CD14-positive monocyte (primary cell): ENCODE measurements around the gene LILRB4. TPM values are rescaled to one million over a fixed set of nuclear protein-coding genes. Genes with fewer than 3 reads are reported as not detected.
A peak's percentile ranks its signal among the peaks of the same experiment; 100 is the strongest.
"Not testable (repeated sequence)": the region's sequence is repeated elsewhere in the genome, so short reads cannot be mapped to it uniquely, and the experiment has no call there.

ENCODE experiments used
- DNase-seq, 3 donors: peaks; one replicate each; pipeline ENCODE4 v3.0.0-alpha.2; 2011 to 2022
- H2AFZ ChIP-seq: 2 replicates; pipeline ENCODE4 v1.6.0; 2012; ENCODE audit warnings: mild to moderate bottlenecking, low read depth, low read length, inconsistent platforms; ENCODE audit not compliant: insufficient read depth, poor library complexity, severe bottlenecking
- H3K27ac ChIP-seq, 2 donors: 1 replicate in 1 of 2; 2 replicates in 1 of 2; pipeline ENCODE4 v1.5.1; 2012 to 2013; ENCODE audit warnings: low read length in 2 of 2, control low read depth in 1 of 2, inconsistent platforms in 1 of 2, low read depth in 1 of 2, mild to moderate bottlenecking in 1 of 2
- H3K27me3 ChIP-seq, 2 donors: one replicate each; pipeline versions ENCODE4 v1.6.0 to v1.6.1; 2011 to 2013; ENCODE audit warnings: low read length in 2 of 2; ENCODE audit not compliant: control insufficient read depth in 2 of 2, insufficient read depth in 2 of 2
- H3K36me3 ChIP-seq, 2 donors: replicated peaks in 1 of 2; 1 replicate in 1 of 2; 2 replicates in 1 of 2; pipeline versions ENCODE4 v1.5.1 to v1.6.1; 2012 to 2013; ENCODE audit warnings: low read length in 2 of 2, control low read depth in 1 of 2, inconsistent platforms in 1 of 2, mild to moderate bottlenecking in 1 of 2; ENCODE audit not compliant: insufficient read depth in 2 of 2, control insufficient read depth in 1 of 2
- H3K4me1 ChIP-seq, 2 donors: 1 replicate in 1 of 2; 2 replicates in 1 of 2; pipeline versions ENCODE4 v1.5.1 to v1.6.1; 2012 to 2013; ENCODE audit warnings: low read length in 2 of 2, control low read depth in 1 of 2, inconsistent platforms in 1 of 2, mild to moderate bottlenecking in 1 of 2, moderate library complexity in 1 of 2; ENCODE audit not compliant: insufficient read depth in 2 of 2, control insufficient read depth in 1 of 2
- H3K4me2 ChIP-seq: replicated peaks from 2 replicates; pipeline ENCODE3; 2012; ENCODE audit warnings: low read length, moderate library complexity, mild to moderate bottlenecking; ENCODE audit not compliant: poor library complexity, severe bottlenecking; ENCODE audit errors: extremely low read depth
- H3K4me3 ChIP-seq, 3 experiments: fragments of 200-600 bp in 1 of 3; sonication (generic) in 1 of 3; replicated peaks in 1 of 3; 1 replicate in 2 of 3; 2 replicates in 1 of 3; pipeline ENCODE4 v1.5.1; 2011 to 2013; ENCODE audit warnings: low read length in 3 of 3, mild to moderate bottlenecking in 3 of 3, control low read depth in 2 of 3, low read depth in 2 of 3, inconsistent platforms in 1 of 3, moderate library complexity in 1 of 3
- H3K79me2 ChIP-seq: 2 replicates; pipeline ENCODE4 v1.6.0; 2012; ENCODE audit warnings: mild to moderate bottlenecking, control low read depth, inconsistent platforms, low read length, moderate library complexity; ENCODE audit not compliant: insufficient read depth
- H3K9ac ChIP-seq: 2 replicates; pipeline ENCODE4 v1.6.0; 2017; ENCODE audit warnings: low read length, mild to moderate bottlenecking; ENCODE audit not compliant: insufficient read depth, poor library complexity, severe bottlenecking
- H3K9me3 ChIP-seq, 2 donors: replicated peaks in 1 of 2; 1 replicate in 1 of 2; 2 replicates in 1 of 2; pipeline versions ENCODE4 v1.5.1 to v1.6.1; 2012 to 2013; ENCODE audit warnings: low read length in 2 of 2, control low read depth in 1 of 2; ENCODE audit not compliant: control insufficient read depth in 1 of 2, insufficient read depth in 1 of 2
- H4K20me1 ChIP-seq: 2 replicates; pipeline ENCODE4 v1.6.0; 2012; ENCODE audit warnings: mild to moderate bottlenecking, low read length, control low read depth, moderate library complexity; ENCODE audit not compliant: insufficient read depth
- H3K27ac Mint-ChIP-seq, 7 donors: one replicate each; pipeline ENCODE4 v1.8.0; 2020; ENCODE audit warnings: mild to moderate bottlenecking in 7 of 7, mixed read lengths in 7 of 7, moderate library complexity in 6 of 7, inconsistent platforms in 2 of 7
- H3K27me3 Mint-ChIP-seq, 3 donors: one replicate each; pipeline ENCODE4 v1.8.0; 2021 to 2022; ENCODE audit warnings: low read depth in 3 of 3, mild to moderate bottlenecking in 3 of 3, mixed read lengths in 3 of 3, moderate library complexity in 3 of 3, inconsistent platforms in 1 of 3
- H3K36me3 Mint-ChIP-seq, 2 donors: one replicate each; pipeline ENCODE4 v1.8.0; 2020; ENCODE audit warnings: mixed read lengths in 2 of 2, inconsistent platforms in 1 of 2, mild to moderate bottlenecking in 1 of 2
- H3K4me1 Mint-ChIP-seq: one replicate; pipeline ENCODE4 v1.8.0; 2020; ENCODE audit warnings: mild to moderate bottlenecking, mixed read lengths
- H3K4me3 Mint-ChIP-seq, 2 donors: one replicate each; pipeline ENCODE4 v1.8.0; 2020; ENCODE audit warnings: mild to moderate bottlenecking in 2 of 2, mixed read lengths in 2 of 2, moderate library complexity in 1 of 2
- H3K9me3 Mint-ChIP-seq, 7 donors: one replicate each; pipeline ENCODE4 v1.8.0; 2020 to 2022; ENCODE audit warnings: mixed read lengths in 7 of 7, mild to moderate bottlenecking in 6 of 7, moderate library complexity in 6 of 7, inconsistent platforms in 2 of 7
- WGBS: methylation state at CpG from one replicate; pipeline ENCODE4 v1.1.5; 2013; ENCODE audit warnings: missing lambda C conversion rate; ENCODE audit not compliant: insufficient coverage; 5-methylcytosine and 5-hydroxymethylcytosine counted together
- intact Hi-C, 2 donors: fragments of 100-400 bp; cut with micrococcal nuclease; formaldehyde crosslinking; loops; one replicate each; pipeline versions ENCODE4 v1.15.0 to v1.15.1; 2023
- polyA plus RNA-seq, 3 donors: library from polyadenylated mRNA; depleted of rRNA in 1 of 3; unstranded in 2 of 3; stranded (reverse) in 1 of 3; fragments of 300-500 nt in 2 of 3; fragments of >200 nt in 1 of 3; fragmentation: Illumina TruSeq in 2 of 3; gene quantifications; 1 replicate in 2 of 3; 2 replicates in 1 of 3; pipeline ENCODE4 v1.2.3, GENCODE V29; 2012 to 2021
- TF ChIP-seq, protein P1 (sequence below): fragments of 200-600 bp; IDR thresholded peaks from one replicate; pipeline ENCODE4 v1.8.0; 2022; ENCODE audit warnings: antibody characterized with exemption, mild to moderate bottlenecking

Gene LILRB4
- polyA plus RNA-seq, 3 donors: 35.8 to 102 (median 58.0) TPM

DNA sequence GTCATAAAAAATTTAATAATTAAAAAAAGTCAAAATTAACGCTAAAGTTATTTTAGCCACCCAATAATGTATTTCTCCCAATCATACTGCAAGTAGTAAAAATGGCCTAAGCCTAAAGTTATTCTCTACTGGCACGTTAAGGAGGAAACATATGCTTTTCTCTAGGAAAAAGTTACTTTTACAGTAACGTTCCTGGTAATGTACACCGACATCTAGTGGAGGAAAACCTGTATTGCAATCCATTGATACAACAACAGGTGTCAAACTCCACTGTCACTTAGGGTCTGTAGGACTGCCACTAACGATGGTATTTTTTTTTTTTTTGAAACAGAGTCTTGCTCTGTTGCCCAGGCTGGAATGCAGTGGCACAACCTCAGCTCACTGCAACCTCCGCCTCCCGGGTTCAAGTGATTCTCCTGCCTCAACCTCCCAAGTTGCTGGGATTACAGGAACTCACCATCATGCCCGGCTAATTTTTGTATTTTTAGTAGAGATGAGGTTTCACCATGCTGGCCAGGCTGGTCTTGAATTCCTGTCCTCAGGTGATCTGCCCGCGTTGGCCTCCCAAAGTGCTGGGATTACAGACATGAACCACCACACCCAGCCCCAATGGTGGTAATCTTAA lies 13.5 kb downstream of the LILRB4 start:
- H2AFZ ChIP-seq, H3K79me2 ChIP-seq, H3K4me3 Mint-ChIP-seq, H3K4me2 ChIP-seq, H3K27ac ChIP-seq, H3K4me3 ChIP-seq, H3K9ac ChIP-seq, H3K27ac Mint-ChIP-seq, H3K36me3 ChIP-seq, H3K36me3 Mint-ChIP-seq, H4K20me1 ChIP-seq, H3K9me3 Mint-ChIP-seq, H3K9me3 ChIP-seq: not testable (repeated sequence)
- Histone ChIP-seq H3K4me1 (peaks cover 15 to 29% of the 10 kb centered on the region in 2 donors), H3K27me3 (peaks cover 18 to 35% of the 10 kb centered on the region in 2 donors)
- intact Hi-C loops: loop anchor here (2.0 to 10.0 kb wide), 4 partner anchors 22 to 238 kb away; partner anchors contain the start of gene CDC42EP5 (in 1 of the 2)
- H3K4me1 Mint-ChIP-seq: peaks cover 26% of the 10 kb centered on the region
- 60% methylated on average over 1 of the region's 10 CpGs for WGBS
- H3K27me3 Mint-ChIP-seq: peaks cover 26 to 29% (median 28%) of the 10 kb centered on the region in 3 donors
- peak; percentile 37 to 78 (median 58) for DNase-seq
- TF ChIP-seq, protein P1, sequence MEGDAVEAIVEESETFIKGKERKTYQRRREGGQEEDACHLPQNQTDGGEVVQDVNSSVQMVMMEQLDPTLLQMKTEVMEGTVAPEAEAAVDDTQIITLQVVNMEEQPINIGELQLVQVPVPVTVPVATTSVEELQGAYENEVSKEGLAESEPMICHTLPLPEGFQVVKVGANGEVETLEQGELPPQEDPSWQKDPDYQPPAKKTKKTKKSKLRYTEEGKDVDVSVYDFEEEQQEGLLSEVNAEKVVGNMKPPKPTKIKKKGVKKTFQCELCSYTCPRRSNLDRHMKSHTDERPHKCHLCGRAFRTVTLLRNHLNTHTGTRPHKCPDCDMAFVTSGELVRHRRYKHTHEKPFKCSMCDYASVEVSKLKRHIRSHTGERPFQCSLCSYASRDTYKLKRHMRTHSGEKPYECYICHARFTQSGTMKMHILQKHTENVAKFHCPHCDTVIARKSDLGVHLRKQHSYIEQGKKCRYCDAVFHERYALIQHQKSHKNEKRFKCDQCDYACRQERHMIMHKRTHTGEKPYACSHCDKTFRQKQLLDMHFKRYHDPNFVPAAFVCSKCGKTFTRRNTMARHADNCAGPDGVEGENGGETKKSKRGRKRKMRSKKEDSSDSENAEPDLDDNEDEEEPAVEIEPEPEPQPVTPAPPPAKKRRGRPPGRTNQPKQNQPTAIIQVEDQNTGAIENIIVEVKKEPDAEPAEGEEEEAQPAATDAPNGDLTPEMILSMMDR: peak; percentile 96

DNA sequence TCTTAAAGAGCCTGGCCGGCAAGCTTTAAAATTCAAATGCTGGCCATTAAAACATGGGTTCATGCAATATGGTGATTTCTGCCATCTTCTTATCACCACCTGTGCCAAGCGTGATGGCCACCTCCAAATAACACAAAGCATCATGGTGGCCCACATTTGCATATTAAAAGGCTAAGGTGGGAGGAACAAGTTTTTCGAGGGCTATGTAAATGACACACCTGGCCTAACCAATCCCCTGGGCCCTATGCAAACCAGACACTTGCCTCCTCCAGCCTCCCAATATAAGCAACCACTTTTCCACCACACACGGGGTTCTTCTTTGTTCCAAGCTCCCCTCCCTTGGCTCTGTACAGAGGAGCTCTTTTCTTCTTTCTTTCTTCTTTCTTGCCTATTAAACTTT lies 14.4 kb downstream of the LILRB4 start:
- Histone ChIP-seq H3K4me3 (no peak overlapping the region), H3K9me3 (no peaks in the 10 kb centered on the region), H3K79me2 (no peaks in the 10 kb centered on the region), H3K36me3 (no peaks in the 10 kb centered on the region), H3K27me3 (peaks cover 19 to 36% of the 10 kb centered on the region in 2 donors), H3K27ac (no peak overlapping the region), H3K4me2 (no peak overlapping the region), H3K9ac (no peak overlapping the region), H4K20me1 (no peaks in the 10 kb centered on the region), H2AFZ (no peak overlapping the region), H3K4me1 (peaks cover 11 to 23% of the 10 kb centered on the region in 2 donors)
- peak overlapping the region in 1 of 2 donors; percentile 5 for H3K4me3 Mint-ChIP-seq
- peaks cover 29 to 37% (median 31%) of the 10 kb centered on the region in 3 donors for H3K27me3 Mint-ChIP-seq
- TF ChIP-seq, protein P1: no peak
- H3K4me1 Mint-ChIP-seq: peaks cover 24% of the 10 kb centered on the region
- no peaks in the 10 kb centered on the region for H3K9me3 Mint-ChIP-seq
- intact Hi-C loops: loop anchor here (2.0 to 10.0 kb wide), 4 partner anchors 22 to 238 kb away; partner anchors contain the start of gene CDC42EP5 (in 1 of the 2)
- no peak overlapping the region for H3K27ac Mint-ChIP-seq
- DNase-seq: no peak
- 33% methylated on average over 1 of the region's 4 CpGs for WGBS
- no peaks in the 10 kb centered on the region for H3K36me3 Mint-ChIP-seq

DNA sequence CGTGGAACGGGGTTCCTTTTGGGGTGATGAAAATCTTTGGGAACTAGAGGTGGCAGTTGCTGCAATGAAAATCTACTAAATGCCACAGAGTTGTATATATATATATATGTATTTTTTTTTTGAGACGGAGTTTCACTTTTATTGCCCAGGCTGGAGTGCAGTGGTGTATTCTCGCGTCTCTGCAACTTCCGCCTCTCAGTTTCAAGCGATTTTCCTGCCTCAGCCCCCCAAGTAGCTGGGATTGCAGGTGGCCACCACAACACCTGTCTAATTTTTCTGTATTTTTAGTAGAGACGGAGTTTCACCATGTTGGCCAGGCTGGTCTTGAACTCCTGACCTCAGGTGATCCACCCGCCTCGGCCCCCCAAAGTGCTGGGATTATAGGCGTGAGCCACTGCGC lies 18.8 kb downstream of the LILRB4 start:
- H3K36me3 ChIP-seq, H3K27ac ChIP-seq, intact Hi-C loops, H3K79me2 ChIP-seq, H3K36me3 Mint-ChIP-seq, H3K9me3 Mint-ChIP-seq, H3K27ac Mint-ChIP-seq, H3K9me3 ChIP-seq, DNase-seq, H4K20me1 ChIP-seq, H3K4me2 ChIP-seq, H3K4me3 ChIP-seq, H3K9ac ChIP-seq, H2AFZ ChIP-seq: not testable (repeated sequence)
- Histone ChIP-seq H3K4me1 (peaks cover 16 to 26% of the 10 kb centered on the region in 2 donors), H3K27me3 (peaks cover 19 to 36% of the 10 kb centered on the region in 2 donors)
- Mint-ChIP-seq H3K4me1 (peaks cover 21% of the 10 kb centered on the region), H3K4me3 (peak overlapping the region in 1 of 2 donors; percentile 43), H3K27me3 (peaks cover 26 to 42% (median 38%) of the 10 kb centered on the region in 3 donors)
- 65% methylated on average over 2 of the region's 12 CpGs for WGBS
